GM12878 (cell line): Measurements from ENCODE around the gene FAM227B. TPM values are rescaled to one million over a fixed set of nuclear protein-coding genes. Genes with fewer than 3 reads are reported as not detected.

Experiments used
- ATAC-seq: fragments of 200-7000 bp; cut with Tn5 transposase; 3 replicates; pipeline ENCODE4 v1.9.1; 2020; ENCODE audit warnings: mild to moderate bottlenecking, moderate library complexity
- BruUV-seq: library from RNA; stranded (reverse); fragments of 400-500 nt; replicated peaks from 2 replicates; lab custom pipeline; 2021; lab: Mats Ljungman, UMichigan
- CTCF ChIA-PET: fragments of 300-600 bp; sonication (Branson Sonifier 250); formaldehyde crosslinking; extraction: SDS; loops from one replicate; lab custom pipeline; 2021; ENCODE audit warnings: inconsistent platforms; lab: Yijun Ruan, JAX
- POLR2A ChIA-PET: fragments of 350-600 bp; formaldehyde crosslinking; extraction: SDS; loops from one replicate; lab custom pipeline; 2021; ENCODE audit warnings: inconsistent platforms; lab: Charles Lee
- RAD21 ChIA-PET: fragments of 300-600 bp; sonication (Branson Sonifier 250); formaldehyde crosslinking; loops from one replicate; lab custom pipeline; 2023; ENCODE audit warnings: antibody characterized with exemption; ENCODE audit not compliant: unreplicated experiment; lab: Charles Lee
- SMC1A ChIA-PET: fragments of 300-600 bp; sonication (Branson Sonifier 250); formaldehyde crosslinking; loops from one replicate; lab custom pipeline; 2023; ENCODE audit not compliant: unreplicated experiment, uncharacterized antibody; lab: Charles Lee
- DNase-seq: peaks from one replicate; pipeline ENCODE4 v3.0.0-alpha.2; 2011; ENCODE audit warnings: low read depth, low spot score
- FAIRE-seq: peaks from 3 replicates; lab custom pipeline; 2011; peaks lifted over from hg19 to GRCh38; lab: Jason Lieb, UNC
- H2AFZ ChIP-seq: 2 replicates; pipeline ENCODE4 v1.6.0; 2011; ENCODE audit warnings: low read depth, low read length, control low read depth; ENCODE audit not compliant: control insufficient read depth
- H3K27ac ChIP-seq: 2 replicates; pipeline ENCODE4 v1.5.1; 2011; ENCODE audit warnings: control low read depth; ENCODE audit not compliant: control insufficient read depth, insufficient read depth
- H3K27me3 ChIP-seq, 2 experiments: replicated peaks in 1 of 2; 2 replicates each; pipeline versions ENCODE4 v1.6.0 to v1.6.1; 2011; ENCODE audit warnings: low read length in 1 of 2; ENCODE audit not compliant: control insufficient read depth in 2 of 2, insufficient read depth in 2 of 2
- H3K36me3 ChIP-seq, 2 experiments: 2 replicates each; pipeline ENCODE4 v1.5.1; 2011; ENCODE audit warnings: low read length in 1 of 2; ENCODE audit not compliant: control insufficient read depth in 2 of 2, insufficient read depth in 2 of 2
- H3K4me1 ChIP-seq: 2 replicates; pipeline ENCODE4 v1.6.1; 2011; ENCODE audit warnings: mild to moderate bottlenecking, low read length, moderate library complexity, mixed read lengths; ENCODE audit not compliant: control insufficient read depth, insufficient read depth
- H3K4me2 ChIP-seq: 2 replicates; pipeline ENCODE4 v1.6.0; 2011; ENCODE audit warnings: control low read depth; ENCODE audit not compliant: control insufficient read depth, insufficient read depth
- H3K4me3 ChIP-seq: fragments of 200-600 bp; sonication (generic); 2 replicates; pipeline ENCODE4 v1.5.1; 2016
- H3K79me2 ChIP-seq: 2 replicates; pipeline ENCODE4 v1.6.0; 2011; ENCODE audit warnings: low read length; ENCODE audit not compliant: control insufficient read depth, insufficient read depth
- H3K9ac ChIP-seq: 2 replicates; pipeline ENCODE4 v1.8.0; 2011; ENCODE audit warnings: low read length, control low read depth, mixed read lengths; ENCODE audit not compliant: control insufficient read depth, insufficient read depth
- H3K9me3 ChIP-seq: replicated peaks from 3 replicates; pipeline ENCODE4 v1.5.1; 2011; ENCODE audit warnings: mild to moderate bottlenecking, low read length; ENCODE audit not compliant: control insufficient read depth, insufficient read depth
- H4K20me1 ChIP-seq: 2 replicates; pipeline ENCODE4 v1.6.0; 2011; ENCODE audit not compliant: control insufficient read depth, insufficient read depth
- BCL11A ChIP-seq: IDR thresholded peaks from 2 replicates; pipeline ENCODE4 v1.6.1; 2011; ENCODE audit warnings: low read depth, low read length
- E2F4 ChIP-seq: IDR thresholded peaks from 2 replicates; pipeline ENCODE4 v1.6.1; 2012; ENCODE audit warnings: low read depth, low read length, improper control_type of control experiment
- ETV6 ChIP-seq, 2 experiments: fragments of 450-650 bp in 1 of 2; IDR thresholded peaks in 1 of 2; conservative IDR thresholded peaks in 1 of 2; 2 replicates each; pipeline ENCODE4 v1.6.1; 2014; ENCODE audit warnings: antibody characterized with exemption in 1 of 2, borderline replicate concordance in 1 of 2, low read depth in 1 of 2, mild to moderate bottlenecking in 1 of 2, moderate library complexity in 1 of 2
- MYC ChIP-seq: IDR thresholded peaks from 2 replicates; pipeline ENCODE4 v1.6.1; 2011; ENCODE audit warnings: mild to moderate bottlenecking, low read length, moderate library complexity, inconsistent platforms; ENCODE audit not compliant: insufficient read depth, insufficient replicate concordance, insufficient read length, severe bottlenecking
- PRDM15 ChIP-seq: fragments of 450-650 bp; formaldehyde crosslinking; IDR thresholded peaks from 2 replicates; pipeline ENCODE4 v1.4.0; 2020; ENCODE audit warnings: mild to moderate bottlenecking, moderate library complexity
- TAF1 ChIP-seq: IDR thresholded peaks from 2 replicates; pipeline ENCODE4 v1.6.1; 2011; ENCODE audit warnings: mild to moderate bottlenecking, low read depth, low read length, borderline replicate concordance
- ZNF622 ChIP-seq: fragments of 450-650 bp; IDR thresholded peaks from 2 replicates; pipeline ENCODE4 v1.6.1; 2017; ENCODE audit warnings: mild to moderate bottlenecking, inconsistent platforms
- WGBS: methylation state at CpG from one replicate; pipeline ENCODE4 v1.1.6; 2016; ENCODE audit warnings: low lambda C conversion rate; ENCODE audit not compliant: insufficient replicate concordance, insufficient coverage; ENCODE audit errors: missing lambda C conversion rate; 5-methylcytosine and 5-hydroxymethylcytosine counted together
- in situ Hi-C: fragments of 300-500 bp; cut with MboI; formaldehyde crosslinking; loops from 9 replicates; pipeline ENCODE4 v1.14.3; 2018; ENCODE audit warnings: mixed read lengths
- intact Hi-C: fragments of 100-400 bp; cut with micrococcal nuclease; formaldehyde crosslinking; loops from one replicate; pipeline ENCODE4 v1.14.2; 2022; ENCODE audit not compliant: unreplicated experiment
- polyA plus RNA-seq, 11 experiments: library from polyadenylated mRNA; depleted of rRNA in 4 of 11; unstranded in 6 of 11; stranded (reverse) in 5 of 11; fragments of >200 nt; fragmentation: Nextera tagmentation in 4 of 11; fragmentation: Illumina TruSeq in 1 of 11; extraction: Ambion mirVana in 4 of 11; extraction: Trizol in 1 of 11; gene quantifications; 1 replicate in 1 of 11; 2 replicates in 10 of 11; pipeline versions ENCODE4 v1.2.1 to v1.2.3, GENCODE V29; 2011 to 2016; ENCODE audit warnings: inconsistent platforms in 2 of 11, missing spikeins in 2 of 11, low read depth in 1 of 11
- total RNA-seq, 4 experiments: library from RNA; depleted of rRNA in 3 of 4; stranded (reverse); fragments of >200 nt in 3 of 4; fragmentation: Illumina TruSeq in 1 of 4; extraction: Trizol in 1 of 4; gene quantifications; 2 replicates each; pipeline versions ENCODE4 v1.2.1 to v1.2.3, GENCODE V29; 2013 to 2021

Gene FAM227B
- total and polyA plus RNA-seq, 10 of the 15 experiments (the other 5 are each of a cell fraction or from before 2014, with no cell fraction given) = 3.9 to 12.6 (median 6.9) TPM

- no peak for ATAC-seq
- H3K4me2 ChIP-seq = no peak overlapping the region
- SMC1A ChIA-PET = no interaction called here
- H4K20me1 ChIP-seq = no peaks in the 10 kb centered on the region
- H3K79me2 ChIP-seq = no peaks in the 10 kb centered on the region
- no peaks in the 10 kb centered on the region for H3K4me1 ChIP-seq
- RAD21 ChIA-PET = no interaction called here
- no peak for DNase-seq
- no peak overlapping the region for H3K4me3 ChIP-seq
- no peak for FAIRE-seq
- no peaks in the 10 kb centered on the region for H3K9me3 ChIP-seq
- in situ Hi-C loops = no loop called here
- H3K27me3 ChIP-seq = no peaks in the 10 kb centered on the region
- intact Hi-C loops = no loop called here
- WGBS = 0% methylated on average over 2 of the region's 2 CpGs
- POLR2A ChIA-PET = no interaction called here
- no TSS peak for BruUV-seq
- TF ChIP-seq ZNF622 (no peak), TAF1 (no peak), BCL11A (no peak), MYC (no peak), E2F4 (no peak), PRDM15 (CRISPR knock-in tag) (no peak), ETV6 (conservative IDR thresholded peaks at IDR 0.05 in 1 of 2, IDR thresholded peaks at IDR 0.05 in 1 of 2; ENCODE audit: borderline replicate concordance in 1 of 2, low read depth in 1 of 2) (no peak)
- no peaks in the 10 kb centered on the region for H3K36me3 ChIP-seq
- H2AFZ ChIP-seq = no peak overlapping the region
- CTCF ChIA-PET = no interaction called here
- no peak overlapping the region for H3K9ac ChIP-seq
- H3K27ac ChIP-seq = no peak overlapping the region
Measured at GRCh38 chr15:49558929-49559328, 61.7 kb downstream of the FAM227B start.
